ENCODE data around the gene TAF1B. TPM values are rescaled to one million over a fixed set of nuclear protein-coding genes. Genes with fewer than 3 reads are reported as not detected.

Gene TAF1B
- total RNA-seq, 1 experiment from 2014 or later: 29.9 TPM

DNA sequence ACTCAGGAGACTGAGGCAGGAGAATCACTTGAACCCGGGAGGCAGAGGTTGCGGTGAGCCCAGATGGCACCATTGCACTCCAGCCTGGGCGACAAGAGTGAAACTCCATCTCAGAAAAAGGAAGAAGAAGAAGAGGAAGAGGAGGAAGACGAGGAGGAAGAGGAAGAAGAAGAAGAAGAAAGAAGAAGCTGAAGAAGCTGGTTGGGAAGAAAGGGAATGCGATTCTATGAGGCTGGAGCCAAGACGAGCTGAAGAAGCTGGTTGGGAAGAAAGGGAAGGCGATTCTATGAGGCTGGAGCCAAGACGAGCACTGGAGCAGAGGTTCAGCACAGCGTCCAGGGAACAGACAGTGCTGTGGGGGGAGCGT, 30.3 kb upstream of the TAF1B start:
- no peak overlapping the region for H3K18ac ChIP-seq (ENCODE audit: insufficient read length, low read depth, low read length)
- H3K9me3 ChIP-seq (ENCODE audit: control insufficient read depth, low read depth, low read length): no peaks in the 10 kb centered on the region
- Mint-ChIP-seq H3K4me1 (peaks cover 3 to 6% of the 10 kb centered on the region in 2 experiments), H3K4me3 (peak overlapping the region in 1 of 2 experiments; percentile 58; a peak in 1 of 5 replicates), H3K27ac (no peak overlapping the region), H3K9me3 (peaks cover 0 to 2% of the 10 kb centered on the region in 2 experiments; a peak in 1 of 5 replicates), H3K27me3 (ENCODE audit: low read depth) (peaks cover 3% of the 10 kb centered on the region), H3K36me3 (ENCODE audit: insufficient read depth in 1 of 3, low read depth in 3 of 3) (no peaks in the 10 kb centered on the region)
- H2BK12ac ChIP-seq (ENCODE audit: insufficient read length, low read depth, low read length): no peak overlapping the region
- DNase-seq: no peak
- no peaks in the 10 kb centered on the region for H3K79me1 ChIP-seq (ENCODE audit: insufficient read depth, low read depth, low read length, poor library complexity, severe bottlenecking)
- H3K23ac ChIP-seq (ENCODE audit: insufficient read length, low read depth, low read length): no peak overlapping the region
- H3K14ac ChIP-seq (ENCODE audit: insufficient read depth, low read length): no peak overlapping the region
- H4K91ac ChIP-seq (ENCODE audit: insufficient read length, low read depth, low read length): no peak overlapping the region
- no peak overlapping the region for H2BK20ac ChIP-seq (ENCODE audit: low read depth, low read length, poor library complexity, severe bottlenecking)
- no peak overlapping the region for H2BK120ac ChIP-seq (ENCODE audit: low read depth, low read length, poor library complexity, severe bottlenecking)
- H2BK15ac ChIP-seq (ENCODE audit: low read depth, low read length): no peak overlapping the region
- H3K4me2 ChIP-seq (ENCODE audit: insufficient read depth, insufficient read length, low read length): no peak overlapping the region
- H3K4me1 ChIP-seq (ENCODE audit: insufficient read depth, low read length): no peaks in the 10 kb centered on the region
- H2BK5ac ChIP-seq (ENCODE audit: insufficient read length, low read length): no peak overlapping the region
- H4K8ac ChIP-seq (replicated peaks; ENCODE audit: insufficient read length, low read depth, low read length): no peak overlapping the region
- TF ChIP-seq, protein P1, sequence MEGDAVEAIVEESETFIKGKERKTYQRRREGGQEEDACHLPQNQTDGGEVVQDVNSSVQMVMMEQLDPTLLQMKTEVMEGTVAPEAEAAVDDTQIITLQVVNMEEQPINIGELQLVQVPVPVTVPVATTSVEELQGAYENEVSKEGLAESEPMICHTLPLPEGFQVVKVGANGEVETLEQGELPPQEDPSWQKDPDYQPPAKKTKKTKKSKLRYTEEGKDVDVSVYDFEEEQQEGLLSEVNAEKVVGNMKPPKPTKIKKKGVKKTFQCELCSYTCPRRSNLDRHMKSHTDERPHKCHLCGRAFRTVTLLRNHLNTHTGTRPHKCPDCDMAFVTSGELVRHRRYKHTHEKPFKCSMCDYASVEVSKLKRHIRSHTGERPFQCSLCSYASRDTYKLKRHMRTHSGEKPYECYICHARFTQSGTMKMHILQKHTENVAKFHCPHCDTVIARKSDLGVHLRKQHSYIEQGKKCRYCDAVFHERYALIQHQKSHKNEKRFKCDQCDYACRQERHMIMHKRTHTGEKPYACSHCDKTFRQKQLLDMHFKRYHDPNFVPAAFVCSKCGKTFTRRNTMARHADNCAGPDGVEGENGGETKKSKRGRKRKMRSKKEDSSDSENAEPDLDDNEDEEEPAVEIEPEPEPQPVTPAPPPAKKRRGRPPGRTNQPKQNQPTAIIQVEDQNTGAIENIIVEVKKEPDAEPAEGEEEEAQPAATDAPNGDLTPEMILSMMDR (conservative IDR thresholded peaks at IDR 0.05): no peak
- H3K27me3 ChIP-seq (ENCODE audit: insufficient read depth, low read length): 0 out of 2 replicates have a peak, but pooled peaks cover 2% of the 10 kb centered on the region
- no peak overlapping the region for H3K27ac ChIP-seq (ENCODE audit: insufficient read length, low read depth, low read length)
- H3K9ac ChIP-seq (ENCODE audit: extremely low read depth, insufficient read length, low read length): no peak overlapping the region
- no peaks in the 10 kb centered on the region for H4K20me1 ChIP-seq (ENCODE audit: control insufficient read depth, insufficient read depth, insufficient read length)
- no peak overlapping the region for H2AK5ac ChIP-seq (ENCODE audit: insufficient read length, low read length)
- no peaks in the 10 kb centered on the region for H3K23me2 ChIP-seq (ENCODE audit: insufficient read length, low read depth, low read length, poor library complexity, severe bottlenecking)
- H3K4ac ChIP-seq (ENCODE audit: low read depth, low read length): no peak overlapping the region
- H3K79me2 ChIP-seq (ENCODE audit: insufficient read depth, low read length): no peaks in the 10 kb centered on the region
- no peak overlapping the region for H4K5ac ChIP-seq (ENCODE audit: insufficient read length, low read depth, low read length)
- no CpG with 5 or more reads among the region's 10 CpGs for WGBS (ENCODE audit: extremely low coverage, insufficient read length, low lambda C conversion rate)
- H2AFZ ChIP-seq (ENCODE audit: low read length): no peak overlapping the region
- H3K56ac ChIP-seq (ENCODE audit: insufficient read length, low read depth, low read length): no peak overlapping the region
- no peak overlapping the region for H3T11ph ChIP-seq (ENCODE audit: low read length)
